ENCODE data around the gene BNIP5.

- TF ChIP-seq, protein P1, sequence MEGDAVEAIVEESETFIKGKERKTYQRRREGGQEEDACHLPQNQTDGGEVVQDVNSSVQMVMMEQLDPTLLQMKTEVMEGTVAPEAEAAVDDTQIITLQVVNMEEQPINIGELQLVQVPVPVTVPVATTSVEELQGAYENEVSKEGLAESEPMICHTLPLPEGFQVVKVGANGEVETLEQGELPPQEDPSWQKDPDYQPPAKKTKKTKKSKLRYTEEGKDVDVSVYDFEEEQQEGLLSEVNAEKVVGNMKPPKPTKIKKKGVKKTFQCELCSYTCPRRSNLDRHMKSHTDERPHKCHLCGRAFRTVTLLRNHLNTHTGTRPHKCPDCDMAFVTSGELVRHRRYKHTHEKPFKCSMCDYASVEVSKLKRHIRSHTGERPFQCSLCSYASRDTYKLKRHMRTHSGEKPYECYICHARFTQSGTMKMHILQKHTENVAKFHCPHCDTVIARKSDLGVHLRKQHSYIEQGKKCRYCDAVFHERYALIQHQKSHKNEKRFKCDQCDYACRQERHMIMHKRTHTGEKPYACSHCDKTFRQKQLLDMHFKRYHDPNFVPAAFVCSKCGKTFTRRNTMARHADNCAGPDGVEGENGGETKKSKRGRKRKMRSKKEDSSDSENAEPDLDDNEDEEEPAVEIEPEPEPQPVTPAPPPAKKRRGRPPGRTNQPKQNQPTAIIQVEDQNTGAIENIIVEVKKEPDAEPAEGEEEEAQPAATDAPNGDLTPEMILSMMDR (IDR thresholded peaks at IDR 0.05), result no peak
- TF ChIP-seq POLR2AphosphoS5 (IDR thresholded peaks at IDR 0.05) (no peak), POLR2A (IDR thresholded peaks at IDR 0.05) (no peak)
Observed at GRCh38 chr6:36362551-36363370, 26.1 kb upstream of the BNIP5 start.

All from stomach (tissue), 4 donors.